WTC11 (cell line): ENCODE results near the gene NOL4L. TPM values are rescaled to one million over a fixed set of nuclear protein-coding genes. Genes with fewer than 3 reads are reported as not detected.
A peak's percentile ranks its signal among the peaks of the same experiment; 100 is the strongest.

Experiments used
- ATAC-seq: fragments of 200-7000 bp; cut with Tn5 transposase; 2 replicates; pipeline ENCODE4 v1.10.0; 2021; ENCODE audit warnings: mild to moderate bottlenecking, moderate library complexity
- CTCF ChIA-PET: fragments of 300-600 bp; sonication (Branson Sonifier 250); formaldehyde crosslinking; loops from one replicate; lab custom pipeline; 2021; ENCODE audit warnings: antibody characterized with exemption; lab: Charles Lee
- POLR2A ChIA-PET: fragments of 350-600 bp; sonication (Branson Sonifier 250); formaldehyde crosslinking; loops from one replicate; lab custom pipeline; 2021; ENCODE audit warnings: antibody characterized with exemption; lab: Charles Lee
- DNase-seq: peaks from one replicate; pipeline ENCODE4 v3.0.0; 2021; ENCODE audit warnings: low spot score
- H3K27ac Mint-ChIP-seq: 2 replicates; pipeline ENCODE4 v1.8.0; 2021; ENCODE audit warnings: mixed read lengths
- H3K27me3 Mint-ChIP-seq: 2 replicates; pipeline ENCODE4 v1.8.0; 2021; ENCODE audit warnings: low read depth, mild to moderate bottlenecking, moderate library complexity, mixed read lengths
- H3K36me3 Mint-ChIP-seq: 2 replicates; pipeline ENCODE4 v1.8.0; 2021; ENCODE audit warnings: mixed read lengths
- H3K4me1 Mint-ChIP-seq: 2 replicates; pipeline ENCODE4 v1.8.0; 2022; ENCODE audit warnings: mixed read lengths
- H3K4me3 Mint-ChIP-seq: 2 replicates; pipeline ENCODE4 v1.8.0; 2021; ENCODE audit warnings: mild to moderate bottlenecking, moderate library complexity, mixed read lengths
- H3K9me3 Mint-ChIP-seq: 2 replicates; pipeline ENCODE4 v1.8.0; 2021; ENCODE audit warnings: mixed read lengths
- AR ChIP-seq: fragments of 250-450 bp; sonication (Bioruptor Pico); IDR thresholded peaks from 2 replicates; pipeline ENCODE4 v1.9.0; 2021; ENCODE audit warnings: mild to moderate bottlenecking
- E2F1 ChIP-seq: sonication (generic); formaldehyde crosslinking; IDR thresholded peaks from 2 replicates; pipeline ENCODE4 v1.8.0; 2022; ENCODE audit warnings: mild to moderate bottlenecking, missing genetic modification reagents
- EMX1 ChIP-seq: fragments of 250-450 bp; sonication (Bioruptor Pico); IDR thresholded peaks from 2 replicates; pipeline ENCODE4 v1.8.0; 2021; ENCODE audit warnings: mild to moderate bottlenecking
- FOXP1 ChIP-seq: sonication (generic); formaldehyde crosslinking; IDR thresholded peaks from 2 replicates; pipeline ENCODE4 v1.8.0; 2022; ENCODE audit warnings: missing genetic modification reagents, mild to moderate bottlenecking, moderate library complexity, borderline replicate concordance
- OVOL2 ChIP-seq: fragments of 250-450 bp; sonication (Bioruptor Pico); IDR thresholded peaks from 2 replicates; pipeline ENCODE4 v1.9.0; 2021; ENCODE audit warnings: mild to moderate bottlenecking, borderline replicate concordance
- PRDM15 ChIP-seq: sonication (generic); formaldehyde crosslinking; IDR thresholded peaks from 2 replicates; pipeline ENCODE4 v1.8.0; 2022; ENCODE audit warnings: missing genetic modification reagents
- RORB ChIP-seq: fragments of 250-450 bp; sonication (Bioruptor Pico); IDR thresholded peaks from 2 replicates; pipeline ENCODE4 v1.9.0; 2021; ENCODE audit warnings: mild to moderate bottlenecking
- SOX15 ChIP-seq: fragments of 250-450 bp; sonication (Bioruptor Pico); IDR thresholded peaks from 2 replicates; pipeline ENCODE4 v1.9.0; 2021; ENCODE audit warnings: mild to moderate bottlenecking
- ZMAT4 ChIP-seq: fragments of 250-450 bp; sonication (Bioruptor Pico); IDR thresholded peaks from 2 replicates; pipeline ENCODE4 v1.9.0; 2021; ENCODE audit warnings: mild to moderate bottlenecking
- ZNF121 ChIP-seq: sonication (generic); formaldehyde crosslinking; IDR thresholded peaks from 2 replicates; pipeline ENCODE4 v1.8.0; 2023; ENCODE audit warnings: missing genetic modification reagents
- ZNF317 ChIP-seq: sonication (generic); formaldehyde crosslinking; IDR thresholded peaks from 2 replicates; pipeline ENCODE4 v1.8.1; 2023; ENCODE audit warnings: low read depth, mild to moderate bottlenecking, moderate library complexity, missing genetic modification reagents, borderline replicate concordance
- ZNF425 ChIP-seq: fragments of 250-450 bp; sonication (Bioruptor Pico); conservative IDR thresholded peaks from 2 replicates; pipeline ENCODE4 v1.9.0; 2021; ENCODE audit warnings: mild to moderate bottlenecking
- total RNA-seq: library from RNA; stranded (reverse); gene quantifications from 3 replicates; pipeline ENCODE4 v1.2.3, GENCODE V29; 2021
- TF ChIP-seq, protein P1 (sequence below): sonication (generic); formaldehyde crosslinking; conservative IDR thresholded peaks from 2 replicates; pipeline ENCODE4 v1.8.1; 2023; ENCODE audit warnings: mild to moderate bottlenecking, low read depth, missing genetic modification reagents, moderate library complexity
- TF ChIP-seq, protein P2 (sequence below): sonication (generic); formaldehyde crosslinking; IDR thresholded peaks from 2 replicates; pipeline ENCODE4 v1.8.1; 2022; ENCODE audit warnings: mild to moderate bottlenecking, moderate library complexity, missing genetic modification reagents
- TF ChIP-seq, protein P3 (sequence below): sonication (generic); formaldehyde crosslinking; IDR thresholded peaks from 2 replicates; pipeline ENCODE4 v1.8.0; 2023; ENCODE audit warnings: missing genetic modification reagents, mild to moderate bottlenecking, borderline replicate concordance

Gene NOL4L
- total RNA-seq, 1 experiment from 2014 or later, result 29.0 TPM

DNA sequence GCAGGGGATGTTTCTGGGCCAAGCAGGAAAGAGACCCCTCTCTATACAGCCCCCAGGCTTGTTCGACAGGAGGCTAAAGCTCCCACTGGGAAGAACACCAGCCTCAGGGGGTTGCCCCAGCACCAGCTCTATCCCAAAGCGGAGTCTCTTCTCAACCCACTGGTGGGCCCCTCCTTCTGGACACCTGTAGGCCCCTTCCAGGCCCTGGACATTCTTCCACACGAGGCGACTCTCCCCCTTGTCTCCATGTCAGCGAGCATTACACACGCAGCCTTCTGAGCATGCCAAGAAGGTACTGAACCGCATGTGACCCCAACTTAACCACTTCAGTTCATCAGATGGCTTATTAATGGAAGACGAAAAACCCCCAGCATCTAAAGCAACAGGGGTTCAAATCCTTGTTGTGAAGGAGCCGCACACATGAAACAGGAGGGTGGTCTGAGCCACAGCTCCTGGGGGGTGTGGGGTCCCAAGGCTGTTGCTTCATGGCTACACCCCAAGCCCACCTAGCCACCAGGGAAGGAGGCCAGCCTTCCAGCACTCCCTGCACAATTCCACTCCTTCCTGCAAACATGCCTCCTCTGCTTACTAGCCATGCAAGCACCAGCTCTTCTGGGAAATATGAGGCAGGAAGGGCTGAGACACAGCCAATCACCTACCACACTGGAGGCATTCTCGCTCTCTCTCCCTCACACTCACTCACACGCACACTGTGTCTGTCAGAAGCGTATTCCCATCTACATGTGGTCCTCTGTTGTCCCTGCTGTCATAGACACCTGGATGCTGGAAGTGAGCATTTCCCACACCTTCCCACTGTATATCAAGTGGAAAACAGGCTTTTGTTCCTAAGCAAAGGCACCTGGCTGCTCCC lies 104.5 kb downstream of the NOL4L start (continued):
- TF ChIP-seq E2F1 (CRISPR knock-in tag) (no peak), ZNF121 (CRISPR knock-in tag) (no peak), FOXP1 (CRISPR knock-in tag) (no peak), OVOL2 (CRISPR knock-in tag) (no peak), RORB (CRISPR knock-in tag) (no peak), EMX1 (CRISPR knock-in tag) (no peak), ZNF317 (CRISPR knock-in tag) (no peak), ZNF425 (CRISPR knock-in tag) (no peak), ZMAT4 (CRISPR knock-in tag) (no peak), AR (CRISPR knock-in tag) (no peak)
- TF ChIP-seq, protein P1, sequence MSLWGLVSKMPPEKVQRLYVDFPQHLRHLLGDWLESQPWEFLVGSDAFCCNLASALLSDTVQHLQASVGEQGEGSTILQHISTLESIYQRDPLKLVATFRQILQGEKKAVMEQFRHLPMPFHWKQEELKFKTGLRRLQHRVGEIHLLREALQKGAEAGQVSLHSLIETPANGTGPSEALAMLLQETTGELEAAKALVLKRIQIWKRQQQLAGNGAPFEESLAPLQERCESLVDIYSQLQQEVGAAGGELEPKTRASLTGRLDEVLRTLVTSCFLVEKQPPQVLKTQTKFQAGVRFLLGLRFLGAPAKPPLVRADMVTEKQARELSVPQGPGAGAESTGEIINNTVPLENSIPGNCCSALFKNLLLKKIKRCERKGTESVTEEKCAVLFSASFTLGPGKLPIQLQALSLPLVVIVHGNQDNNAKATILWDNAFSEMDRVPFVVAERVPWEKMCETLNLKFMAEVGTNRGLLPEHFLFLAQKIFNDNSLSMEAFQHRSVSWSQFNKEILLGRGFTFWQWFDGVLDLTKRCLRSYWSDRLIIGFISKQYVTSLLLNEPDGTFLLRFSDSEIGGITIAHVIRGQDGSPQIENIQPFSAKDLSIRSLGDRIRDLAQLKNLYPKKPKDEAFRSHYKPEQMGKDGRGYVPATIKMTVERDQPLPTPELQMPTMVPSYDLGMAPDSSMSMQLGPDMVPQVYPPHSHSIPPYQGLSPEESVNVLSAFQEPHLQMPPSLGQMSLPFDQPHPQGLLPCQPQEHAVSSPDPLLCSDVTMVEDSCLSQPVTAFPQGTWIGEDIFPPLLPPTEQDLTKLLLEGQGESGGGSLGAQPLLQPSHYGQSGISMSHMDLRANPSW (CRISPR knock-in tag), result no peak
- TF ChIP-seq, protein P2, sequence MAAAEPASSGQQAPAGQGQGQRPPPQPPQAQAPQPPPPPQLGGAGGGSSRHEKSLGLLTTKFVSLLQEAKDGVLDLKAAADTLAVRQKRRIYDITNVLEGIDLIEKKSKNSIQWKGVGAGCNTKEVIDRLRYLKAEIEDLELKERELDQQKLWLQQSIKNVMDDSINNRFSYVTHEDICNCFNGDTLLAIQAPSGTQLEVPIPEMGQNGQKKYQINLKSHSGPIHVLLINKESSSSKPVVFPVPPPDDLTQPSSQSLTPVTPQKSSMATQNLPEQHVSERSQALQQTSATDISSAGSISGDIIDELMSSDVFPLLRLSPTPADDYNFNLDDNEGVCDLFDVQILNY, result no peak

GRCh38 chr20:32479697-32480171 lies 105.4 kb downstream of the NOL4L start:
- peaks cover 61% of the 10 kb centered on the region for H3K4me1 Mint-ChIP-seq
- TF ChIP-seq, protein P3, sequence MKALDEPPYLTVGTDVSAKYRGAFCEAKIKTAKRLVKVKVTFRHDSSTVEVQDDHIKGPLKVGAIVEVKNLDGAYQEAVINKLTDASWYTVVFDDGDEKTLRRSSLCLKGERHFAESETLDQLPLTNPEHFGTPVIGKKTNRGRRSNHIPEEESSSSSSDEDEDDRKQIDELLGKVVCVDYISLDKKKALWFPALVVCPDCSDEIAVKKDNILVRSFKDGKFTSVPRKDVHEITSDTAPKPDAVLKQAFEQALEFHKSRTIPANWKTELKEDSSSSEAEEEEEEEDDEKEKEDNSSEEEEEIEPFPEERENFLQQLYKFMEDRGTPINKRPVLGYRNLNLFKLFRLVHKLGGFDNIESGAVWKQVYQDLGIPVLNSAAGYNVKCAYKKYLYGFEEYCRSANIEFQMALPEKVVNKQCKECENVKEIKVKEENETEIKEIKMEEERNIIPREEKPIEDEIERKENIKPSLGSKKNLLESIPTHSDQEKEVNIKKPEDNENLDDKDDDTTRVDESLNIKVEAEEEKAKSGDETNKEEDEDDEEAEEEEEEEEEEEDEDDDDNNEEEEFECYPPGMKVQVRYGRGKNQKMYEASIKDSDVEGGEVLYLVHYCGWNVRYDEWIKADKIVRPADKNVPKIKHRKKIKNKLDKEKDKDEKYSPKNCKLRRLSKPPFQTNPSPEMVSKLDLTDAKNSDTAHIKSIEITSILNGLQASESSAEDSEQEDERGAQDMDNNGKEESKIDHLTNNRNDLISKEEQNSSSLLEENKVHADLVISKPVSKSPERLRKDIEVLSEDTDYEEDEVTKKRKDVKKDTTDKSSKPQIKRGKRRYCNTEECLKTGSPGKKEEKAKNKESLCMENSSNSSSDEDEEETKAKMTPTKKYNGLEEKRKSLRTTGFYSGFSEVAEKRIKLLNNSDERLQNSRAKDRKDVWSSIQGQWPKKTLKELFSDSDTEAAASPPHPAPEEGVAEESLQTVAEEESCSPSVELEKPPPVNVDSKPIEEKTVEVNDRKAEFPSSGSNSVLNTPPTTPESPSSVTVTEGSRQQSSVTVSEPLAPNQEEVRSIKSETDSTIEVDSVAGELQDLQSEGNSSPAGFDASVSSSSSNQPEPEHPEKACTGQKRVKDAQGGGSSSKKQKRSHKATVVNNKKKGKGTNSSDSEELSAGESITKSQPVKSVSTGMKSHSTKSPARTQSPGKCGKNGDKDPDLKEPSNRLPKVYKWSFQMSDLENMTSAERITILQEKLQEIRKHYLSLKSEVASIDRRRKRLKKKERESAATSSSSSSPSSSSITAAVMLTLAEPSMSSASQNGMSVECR (CRISPR knock-in tag), result no peak
- no peak for TF ChIP-seq PRDM15 (CRISPR knock-in tag)
- no peak for TF ChIP-seq SOX15 (CRISPR knock-in tag)

More at GRCh38 chr20:32479697-32480171, 105.4 kb downstream of the NOL4L start:
- H3K9me3 Mint-ChIP-seq, result no peaks in the 10 kb centered on the region
- ATAC-seq (no peak), DNase-seq (no peak)
- ChIA-PET CTCF (interaction anchor here (1.8 kb wide), 1 partner anchor 9 kb away, joined by 4 read pairs; no protein-coding TSS in a partner anchor), POLR2A (no interaction called here)
- H3K36me3 Mint-ChIP-seq, result no peaks in the 10 kb centered on the region
- H3K27ac Mint-ChIP-seq, result peak overlapping the region; percentile 44
- H3K4me3 Mint-ChIP-seq, result 0 out of 2 replicates have a peak overlapping the region, but pooled peaks have one; percentile 2
- no peaks in the 10 kb centered on the region for H3K27me3 Mint-ChIP-seq
